Adrenal gland (tissue), 5 donors: Measurements from ENCODE around the gene CDK5RAP2.

Source experiments
- CTCF ChIP-seq, 6 experiments: fragments of 450-650 bp in 4 of 6; fragments of 200-600 bp in 2 of 6; sonication (generic) in 1 of 6; IDR thresholded peaks; 1 replicate in 5 of 6; 2 replicates in 1 of 6; pipeline versions ENCODE4 v1.5.1 to v1.8.0; 2016 to 2021; ENCODE audit warnings: antibody characterized with exemption in 6 of 6, mild to moderate bottlenecking in 2 of 6, moderate library complexity in 1 of 6
- POLR2A ChIP-seq, 2 donors: fragments of 450-650 bp; IDR thresholded peaks; one replicate each; pipeline ENCODE4 v1.6.1; 2017; ENCODE audit warnings: antibody characterized with exemption in 2 of 2, mild to moderate bottlenecking in 2 of 2, moderate library complexity in 1 of 2
- donor health status: DM: no; HTN: no; CAD: no.

GRCh38 chr9:120412425-120412951, 167.5 kb downstream of the CDK5RAP2 start:
- no peak for TF ChIP-seq CTCF (IDR thresholded peaks at IDR 0.05)
- TF ChIP-seq POLR2A (IDR thresholded peaks at IDR 0.05): no peak
